AG09309 (cell line): ENCODE data around the gene SCNM1.

ENCODE experiments used
- DNase-seq: peaks from one replicate; pipeline ENCODE4 v3.0.0-alpha.2; 2010; ENCODE audit warnings: low read depth
- H3K4me3 ChIP-seq: 2 replicates; pipeline ENCODE4 v1.5.1; 2011; ENCODE audit warnings: mild to moderate bottlenecking, low read depth, low read length, moderate library complexity; ENCODE audit not compliant: control insufficient read depth
- TF ChIP-seq, protein P1 (sequence below): IDR thresholded peaks from 2 replicates; pipeline ENCODE4 v1.5.1; 2011; ENCODE audit warnings: mild to moderate bottlenecking, low read depth, low read length, inconsistent platforms; ENCODE audit not compliant: insufficient read depth, control insufficient read depth; ENCODE audit errors: missing control alignments

Gene SCNM1

GRCh38 chr1:151133018-151133806 lies 32.7 kb upstream of the SCNM1 start:
- no peak overlapping the region for H3K4me3 ChIP-seq
- TF ChIP-seq, protein P1, sequence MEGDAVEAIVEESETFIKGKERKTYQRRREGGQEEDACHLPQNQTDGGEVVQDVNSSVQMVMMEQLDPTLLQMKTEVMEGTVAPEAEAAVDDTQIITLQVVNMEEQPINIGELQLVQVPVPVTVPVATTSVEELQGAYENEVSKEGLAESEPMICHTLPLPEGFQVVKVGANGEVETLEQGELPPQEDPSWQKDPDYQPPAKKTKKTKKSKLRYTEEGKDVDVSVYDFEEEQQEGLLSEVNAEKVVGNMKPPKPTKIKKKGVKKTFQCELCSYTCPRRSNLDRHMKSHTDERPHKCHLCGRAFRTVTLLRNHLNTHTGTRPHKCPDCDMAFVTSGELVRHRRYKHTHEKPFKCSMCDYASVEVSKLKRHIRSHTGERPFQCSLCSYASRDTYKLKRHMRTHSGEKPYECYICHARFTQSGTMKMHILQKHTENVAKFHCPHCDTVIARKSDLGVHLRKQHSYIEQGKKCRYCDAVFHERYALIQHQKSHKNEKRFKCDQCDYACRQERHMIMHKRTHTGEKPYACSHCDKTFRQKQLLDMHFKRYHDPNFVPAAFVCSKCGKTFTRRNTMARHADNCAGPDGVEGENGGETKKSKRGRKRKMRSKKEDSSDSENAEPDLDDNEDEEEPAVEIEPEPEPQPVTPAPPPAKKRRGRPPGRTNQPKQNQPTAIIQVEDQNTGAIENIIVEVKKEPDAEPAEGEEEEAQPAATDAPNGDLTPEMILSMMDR: no peak
- no peak for DNase-seq

DNA sequence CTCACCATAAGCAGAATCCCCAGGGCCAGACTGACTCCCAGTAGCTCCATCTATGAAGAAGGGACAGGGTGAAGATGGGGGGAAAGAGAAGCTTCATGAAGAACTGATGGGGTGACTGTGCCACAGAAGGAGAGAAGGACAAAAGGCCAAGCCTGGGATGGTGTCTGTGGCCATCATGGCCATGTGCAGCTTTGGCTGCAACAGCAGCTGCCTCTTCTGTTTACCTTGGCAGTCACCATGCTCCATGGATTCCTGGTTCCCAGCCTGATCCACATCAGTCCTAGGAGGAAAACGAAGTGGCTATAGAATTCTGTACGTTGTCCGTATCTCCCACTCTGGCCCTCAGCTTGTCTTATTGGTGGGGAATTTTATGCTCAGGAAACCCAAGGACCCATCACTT lies 31.5 kb upstream of the SCNM1 start:
- no peak overlapping the region for H3K4me3 ChIP-seq
- TF ChIP-seq, protein P1: no peak
- DNase-seq: no peak

DNA sequence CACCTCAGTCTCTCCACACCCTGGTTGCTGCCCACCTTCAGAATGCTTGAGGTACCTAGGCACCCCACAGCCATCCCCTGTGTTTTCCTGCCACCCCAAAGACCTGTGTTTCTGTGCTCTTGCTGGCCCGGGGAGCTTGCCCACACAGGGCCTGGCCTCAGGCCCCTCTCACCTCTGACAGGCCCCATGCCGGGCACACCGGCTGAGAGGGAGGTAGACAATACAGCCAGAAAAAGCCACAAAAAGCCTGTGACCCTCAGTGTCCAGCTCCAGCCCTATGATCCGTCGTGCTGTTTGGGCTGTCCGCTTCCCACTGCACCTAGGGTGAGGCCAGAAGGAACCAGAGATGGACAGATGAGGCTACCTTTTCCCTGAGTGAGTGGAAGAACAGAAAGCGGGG lies 31.0 kb upstream of the SCNM1 start:
- TF ChIP-seq, protein P1: no peak
- H3K4me3 ChIP-seq: no peak overlapping the region
- DNase-seq: no peak

DNA sequence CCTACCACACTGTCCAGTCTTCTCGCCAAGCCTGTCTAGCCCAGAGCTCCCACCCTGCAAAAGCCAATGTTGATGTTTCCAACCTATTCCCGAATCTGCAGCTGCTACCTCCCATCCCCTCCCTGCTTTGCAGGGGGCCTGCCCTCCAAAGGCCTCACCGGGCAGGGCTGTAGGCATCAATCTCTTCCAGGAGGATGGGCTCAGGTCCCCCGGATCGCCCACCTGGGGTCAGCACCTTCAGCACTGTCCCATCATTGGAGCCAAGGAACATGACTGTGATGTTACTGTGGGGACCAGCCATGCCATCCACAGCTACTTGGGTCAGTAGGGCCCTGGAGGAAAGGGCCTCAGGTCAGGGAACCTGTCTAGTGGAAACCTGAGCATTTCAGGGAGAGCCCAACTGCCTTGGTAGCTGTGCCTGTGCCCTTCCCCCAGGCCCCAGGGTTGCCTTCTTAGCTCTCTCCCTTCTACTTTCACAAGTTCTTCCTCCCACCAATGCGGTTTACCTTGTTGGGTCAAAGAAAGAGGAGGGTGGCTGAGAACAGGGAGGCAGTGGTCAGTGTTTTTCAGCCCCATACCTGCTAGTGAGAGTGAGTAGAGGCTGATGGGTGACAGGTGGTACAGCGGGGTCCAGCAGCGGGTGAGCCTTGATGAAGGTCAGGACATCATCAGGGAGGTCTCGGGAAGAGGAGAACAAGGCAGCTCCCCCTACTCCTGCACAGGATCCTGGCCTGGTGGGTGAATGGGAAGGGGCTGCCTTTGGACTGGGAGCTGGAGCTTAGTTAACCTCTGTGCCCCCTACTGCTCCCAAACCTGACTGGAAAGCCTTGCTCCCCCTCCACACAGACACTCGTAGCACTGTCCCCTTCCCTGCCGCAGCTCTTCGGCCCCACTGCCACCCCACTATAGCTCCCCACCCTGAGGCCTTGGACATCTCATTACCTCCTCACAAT lies 30.2 kb upstream of the SCNM1 start:
- no peak for DNase-seq

GRCh38 chr1:151137789-151138188 lies 28.2 kb upstream of the SCNM1 start:
- DNase-seq: no peak
- TF ChIP-seq, protein P1: no peak
- no peak overlapping the region for H3K4me3 ChIP-seq

More for the DNA sequence above, 30.2 kb upstream of the SCNM1 start:
- no peak overlapping the region for H3K4me3 ChIP-seq
- TF ChIP-seq, protein P1: no peak

GRCh38 chr1:151142411-151143056 lies 23.4 kb upstream of the SCNM1 start:
- no peak for DNase-seq
- H3K4me3 ChIP-seq: no peak overlapping the region

More at GRCh38 chr1:151142411-151143056, 23.4 kb upstream of the SCNM1 start:
- TF ChIP-seq, protein P1: no peak
